Mucosa of rectum (tissue), 2 donors: ENCODE data around the gene GIT2.
A peak's percentile ranks its signal among the peaks of the same experiment; 100 is the strongest.

Source experiments
- H3K27ac ChIP-seq, 2 donors: one replicate each; pipeline ENCODE4 v1.7.0; 2013; ENCODE audit warnings: inconsistent platforms in 2 of 2, low read depth in 2 of 2, low read length in 2 of 2
- H3K27me3 ChIP-seq, 2 donors: one replicate each; pipeline ENCODE4 v1.7.0; 2013; ENCODE audit warnings: low read length in 2 of 2; ENCODE audit not compliant: control insufficient read depth in 2 of 2, insufficient read depth in 2 of 2
- H3K36me3 ChIP-seq, 2 donors: one replicate each; pipeline ENCODE4 v1.7.0; 2013; ENCODE audit warnings: low read length in 2 of 2; ENCODE audit not compliant: control insufficient read depth in 2 of 2, insufficient read depth in 2 of 2
- H3K4me1 ChIP-seq, 2 donors: one replicate each; pipeline ENCODE4 v1.7.0; 2013; ENCODE audit warnings: low read length in 2 of 2, mild to moderate bottlenecking in 1 of 2; ENCODE audit not compliant: control insufficient read depth in 2 of 2, insufficient read depth in 2 of 2
- H3K4me3 ChIP-seq, 2 donors: one replicate each; pipeline ENCODE4 v1.7.0; 2013; ENCODE audit warnings: low read length in 2 of 2
- H3K9ac ChIP-seq, 2 donors: one replicate each; pipeline ENCODE4 v1.7.0; 2013; ENCODE audit warnings: low read length in 2 of 2, low read depth in 1 of 2, mild to moderate bottlenecking in 1 of 2
- H3K9me3 ChIP-seq, 2 donors: one replicate each; pipeline ENCODE4 v1.7.0; 2013; ENCODE audit warnings: low read length in 2 of 2; ENCODE audit not compliant: control insufficient read depth in 2 of 2
- donor health status: healthy.
- donor health status: Normal muscosa, but diverticular disease.

GIT2 gene

GRCh38 chr12:109885616-109886015 lies 110.6 kb downstream of the GIT2 start:
- Histone ChIP-seq H3K9ac (no peak overlapping the region), H3K36me3 (no peaks in the 10 kb centered on the region), H3K27ac (no peak overlapping the region), H3K9me3 (no peaks in the 10 kb centered on the region), H3K27me3 (no peaks in the 10 kb centered on the region), H3K4me3 (no peak overlapping the region), H3K4me1 (peaks cover 4 to 11% of the 10 kb centered on the region in 2 donors)

- Histone ChIP-seq H3K27ac (no peak overlapping the region), H3K9ac (no peak overlapping the region), H3K4me1 (peaks cover 18 to 21% of the 10 kb centered on the region in 2 donors), H3K4me3 (no peak overlapping the region), H3K27me3 (no peaks in the 10 kb centered on the region), H3K9me3 (no peaks in the 10 kb centered on the region), H3K36me3 (no peaks in the 10 kb centered on the region)
Observed at GRCh38 chr12:109883461-109883860, 112.7 kb downstream of the GIT2 start.

- Histone ChIP-seq H3K27me3 (no peaks in the 10 kb centered on the region), H3K27ac (no peak overlapping the region), H3K9me3 (no peaks in the 10 kb centered on the region), H3K36me3 (no peaks in the 10 kb centered on the region), H3K4me1 (peaks cover 27% of the 10 kb centered on the region in 2 donors), H3K9ac (no peak overlapping the region), H3K4me3 (no peak overlapping the region)
Observed at GRCh38 chr12:109881752-109882151, 114.4 kb downstream of the GIT2 start.

- peak overlapping the region; percentile 53 to 72 for H3K9ac ChIP-seq
- no peaks in the 10 kb centered on the region for H3K9me3 ChIP-seq
- no peak overlapping the region for H3K27ac ChIP-seq
- H3K36me3 ChIP-seq: no peaks in the 10 kb centered on the region
- H3K27me3 ChIP-seq: no peaks in the 10 kb centered on the region
- H3K4me1 ChIP-seq: peaks cover 28 to 33% of the 10 kb centered on the region in 2 donors
- peak overlapping the region; percentile 66 to 74 for H3K4me3 ChIP-seq
Observed at GRCh38 chr12:109880938-109881337, 115.2 kb downstream of the GIT2 start.

- Histone ChIP-seq H3K9me3 (no peaks in the 10 kb centered on the region), H3K36me3 (no peaks in the 10 kb centered on the region), H3K27ac (peak within 1 kb of the TSS; percentile 48 to 76), H3K27me3 (no peaks in the 10 kb centered on the region), H3K4me1 (peaks cover 32 to 37% of the 10 kb centered on the region in 2 donors), H3K4me3 (peak within 1 kb of the TSS; percentile 76 to 98), H3K9ac (peak within 1 kb of the TSS; percentile 85 to 99)
Observed at GRCh38 chr12:109880043-109880931, 115.9 kb downstream of the GIT2 start, which contains the start of gene GLTP. GLTP (minus strand) TSS chr12:109880541; CDS start chr12:109880374, 167 bp downstream.
